Measurements from ENCODE around the gene DUSP12.

DNA sequence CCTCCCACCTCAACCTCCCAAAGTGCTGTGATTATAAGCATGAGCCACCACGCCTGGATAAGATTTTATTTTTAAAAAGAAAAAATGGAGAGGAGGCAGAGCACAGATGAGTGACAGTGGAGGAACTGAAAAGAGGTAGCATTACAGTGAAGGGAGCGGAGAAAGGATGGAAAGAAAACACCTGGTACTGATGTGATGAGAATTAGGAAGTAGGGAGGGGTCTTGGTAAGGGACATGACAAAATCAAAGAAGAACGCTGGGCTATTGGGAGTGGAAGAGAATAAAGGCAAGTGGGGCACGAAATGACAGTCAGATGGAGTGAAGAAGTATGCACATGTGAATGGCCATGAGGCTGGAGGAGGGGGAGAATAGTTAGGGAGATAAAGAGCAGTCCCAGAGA, 40.2 kb upstream of the DUSP12 start:
- TF ChIP-seq CTCF (IDR thresholded peaks at IDR 0.05) (no peak), POLR2A (IDR thresholded peaks at IDR 0.05) (no peak)
